Measurements from ENCODE around the gene CCDC157. TPM values are rescaled to one million over a fixed set of nuclear protein-coding genes. Genes with fewer than 3 reads are reported as not detected.
A peak's percentile ranks its signal among the peaks of the same experiment; 100 is the strongest.

Gene CCDC157
- total RNA-seq, 2 experiments from 2014 or later, result 2.5 to 2.6 TPM

- no peaks in the 10 kb centered on the region for H3K27me3 Mint-ChIP-seq
- peak; percentile 50 for DNase-seq
- H3K36me3 Mint-ChIP-seq, result peaks cover 47% of the 10 kb centered on the region
- peak overlapping the region; percentile 97 for H3K27ac Mint-ChIP-seq
- peaks cover 50% of the 10 kb centered on the region for H3K4me1 Mint-ChIP-seq
- peak overlapping the region; percentile 91 for H3K4me3 Mint-ChIP-seq
- H3K9me3 Mint-ChIP-seq, result no peaks in the 10 kb centered on the region
Measured at GRCh38 chr22:30422481-30423300, 65.9 kb downstream of the CCDC157 start.

GRCh38 chr22:30423301-30423958 lies 66.6 kb downstream of the CCDC157 start:
- H3K27ac Mint-ChIP-seq, result peak overlapping the region; percentile 97
- peak overlapping the region; percentile 91 for H3K4me3 Mint-ChIP-seq
- no peaks in the 10 kb centered on the region for H3K9me3 Mint-ChIP-seq
- no peaks in the 10 kb centered on the region for H3K27me3 Mint-ChIP-seq
- peaks cover 49% of the 10 kb centered on the region for H3K36me3 Mint-ChIP-seq
- DNase-seq, result peak; percentile 58
- H3K4me1 Mint-ChIP-seq, result peaks cover 52% of the 10 kb centered on the region

- Mint-ChIP-seq H3K27ac (peak overlapping the region; percentile 97), H3K4me1 (peaks cover 52% of the 10 kb centered on the region), H3K9me3 (no peaks in the 10 kb centered on the region), H3K4me3 (peak overlapping the region; percentile 91), H3K36me3 (peaks cover 49% of the 10 kb centered on the region), H3K27me3 (no peaks in the 10 kb centered on the region)
- peak; percentile 98 for DNase-seq
Measured at GRCh38 chr22:30423959-30424533, 67.2 kb downstream of the CCDC157 start.

GRCh38 chr22:30424534-30425326 lies 67.9 kb downstream of the CCDC157 start:
- no peaks in the 10 kb centered on the region for H3K9me3 Mint-ChIP-seq
- H3K4me3 Mint-ChIP-seq, result peak overlapping the region; percentile 91
- DNase-seq, result no peak
- H3K27ac Mint-ChIP-seq, result peak overlapping the region; percentile 97
- H3K36me3 Mint-ChIP-seq, result peaks cover 47% of the 10 kb centered on the region
- no peaks in the 10 kb centered on the region for H3K27me3 Mint-ChIP-seq
- H3K4me1 Mint-ChIP-seq, result peaks cover 52% of the 10 kb centered on the region

GRCh38 chr22:30425327-30425615 lies 68.5 kb downstream of the CCDC157 start:
- H3K27me3 Mint-ChIP-seq, result no peaks in the 10 kb centered on the region
- H3K9me3 Mint-ChIP-seq, result no peaks in the 10 kb centered on the region
- H3K4me3 Mint-ChIP-seq, result peak overlapping the region; percentile 91
- H3K36me3 Mint-ChIP-seq, result peaks cover 42% of the 10 kb centered on the region
- peaks cover 47% of the 10 kb centered on the region for H3K4me1 Mint-ChIP-seq
- peak overlapping the region; percentile 95 for H3K27ac Mint-ChIP-seq
- no peak for DNase-seq

GRCh38 chr22:30425616-30426387 lies 69.0 kb downstream of the CCDC157 start, which contains the start of gene MTFP1:
MTFP1 (plus strand) TSS chr22:30425768; CDS start chr22:30425880, 112 bp downstream.
- peaks cover 39% of the 10 kb centered on the region for H3K36me3 Mint-ChIP-seq

More at GRCh38 chr22:30425616-30426387, 69.0 kb downstream of the CCDC157 start, which contains the start of gene MTFP1:
- Mint-ChIP-seq H3K9me3 (no peaks in the 10 kb centered on the region), H3K4me3 (peak within 1 kb of the TSS; percentile 91), H3K27ac (peak within 1 kb of the TSS; percentile 97), H3K4me1 (peaks cover 42% of the 10 kb centered on the region), H3K27me3 (no peaks in the 10 kb centered on the region)
- DNase-seq, result peak; percentile 55

Other genes with a start within 250 kb of the CCDC157 start
- gene LIF, start 110.2 kb upstream of the CCDC157 start, total RNA-seq, result 100 to 1,000 TPM; 282 to 288 TPM
- gene OSM, start 90.2 kb upstream of the CCDC157 start, total RNA-seq, result 10 to 100 TPM; 47.9 to 50.7 TPM
- gene CASTOR1, start 67.5 kb upstream of the CCDC157 start, total RNA-seq, result 1 to 10 TPM; 2.8 to 3.5 TPM
- 10 to 100 TPM; 13.0 to 14.4 TPM for gene TBC1D10A, start 30.1 kb upstream of the CCDC157 start, total RNA-seq
- 100 to 1,000 TPM; 243 to 244 TPM for gene SF3A1, start 113 bp upstream of the CCDC157 start, total RNA-seq
- gene RNF215, start 30.4 kb downstream of the CCDC157 start, total RNA-seq, result 1 to 10 TPM; 3.3 to 3.9 TPM
- gene SEC14L2, start 40.0 kb downstream of the CCDC157 start, total RNA-seq, result 1 to 10 TPM; 9.1 to 9.4 TPM
- gene MTFP1, start 68.8 kb downstream of the CCDC157 start, total RNA-seq, result 100 to 1,000 TPM; 109 to 114 TPM
- not detected for gene SEC14L3, start 115.0 kb downstream of the CCDC157 start, total RNA-seq
- not detected for gene SEC14L4, start 148.7 kb downstream of the CCDC157 start, total RNA-seq
- not detected for gene SEC14L6, start 189.7 kb downstream of the CCDC157 start, total RNA-seq
- not detected for gene GAL3ST1, start 217.7 kb downstream of the CCDC157 start, total RNA-seq
- 100 to 1,000 TPM; 196 to 199 TPM for gene PES1, start 234.9 kb downstream of the CCDC157 start, total RNA-seq

Data from activated naive CD8-positive, alpha-beta T cell treated with anti-CD3 and anti-CD28 coated beads for 36 hours (primary cell).